ENCODE results near the gene MYL12A.

Gene MYL12A

GRCh38 chr18:3225588-3225987 lies 22.0 kb upstream of the MYL12A start:
- DNase-seq (ENCODE audit: low read depth): no peak

GRCh38 chr18:3226048-3226447 lies 21.6 kb upstream of the MYL12A start:
- DNase-seq (ENCODE audit: low read depth): no peak

- no peak for DNase-seq (ENCODE audit: low read depth)
Measured at GRCh38 chr18:3230401-3231334, 16.9 kb upstream of the MYL12A start.

- no peak for DNase-seq (ENCODE audit: low read depth)
Measured at GRCh38 chr18:3233004-3233403, 14.6 kb upstream of the MYL12A start.

- DNase-seq (ENCODE audit: low read depth): no peak
Measured at GRCh38 chr18:3233433-3234168, 14.0 kb upstream of the MYL12A start.

GRCh38 chr18:3234457-3234856 lies 13.1 kb upstream of the MYL12A start:
- DNase-seq (ENCODE audit: low read depth): no peak

GRCh38 chr18:3235846-3236245 lies 11.8 kb upstream of the MYL12A start:
- DNase-seq (ENCODE audit: low read depth): no peak

GRCh38 chr18:3236470-3236869 lies 11.1 kb upstream of the MYL12A start:
- DNase-seq (ENCODE audit: low read depth): no peak

GRCh38 chr18:3238742-3239141 lies 8.9 kb upstream of the MYL12A start:
- DNase-seq (ENCODE audit: low read depth): no peak

- no peak for DNase-seq (ENCODE audit: low read depth)
Measured at GRCh38 chr18:3245185-3245564, 2.4 kb upstream of the MYL12A start.

- DNase-seq (ENCODE audit: low read depth): no peak
Measured at GRCh38 chr18:3245853-3246634, 1.6 kb upstream of the MYL12A start.

GRCh38 chr18:3246635-3247239 lies 864 bp upstream of the MYL12A start:
- no peak for DNase-seq (ENCODE audit: low read depth)

GRCh38 chr18:3248062-3248657 lies 559 bp downstream of the MYL12A start:
- no peak for DNase-seq (ENCODE audit: low read depth)

- no peak for DNase-seq (ENCODE audit: low read depth)
Measured at GRCh38 chr18:3248658-3249359, 1.2 kb downstream of the MYL12A start.

- DNase-seq (ENCODE audit: low read depth): no peak
Measured at GRCh38 chr18:3250237-3251107, 2.9 kb downstream of the MYL12A start.

- DNase-seq (ENCODE audit: low read depth): no peak
Measured at GRCh38 chr18:3251249-3251962, 3.8 kb downstream of the MYL12A start.

GRCh38 chr18:3251963-3252277 lies 4.3 kb downstream of the MYL12A start:
- DNase-seq (ENCODE audit: low read depth): no peak

GRCh38 chr18:3252843-3253242 lies 5.2 kb downstream of the MYL12A start:
- DNase-seq (ENCODE audit: low read depth): no peak

- no peak for DNase-seq (ENCODE audit: low read depth)
Measured at GRCh38 chr18:3254725-3255124, 7.1 kb downstream of the MYL12A start.
